Posterior vena cava (tissue), 2 donors: ENCODE results near the gene CRHR2. TPM values are rescaled to one million over a fixed set of nuclear protein-coding genes. Genes with fewer than 3 reads are reported as not detected.
"Not testable (repeated sequence)": the region's sequence is repeated elsewhere in the genome, so short reads cannot be mapped to it uniquely, and the experiment has no call there.

ENCODE experiments used
- DNase-seq: peaks from one replicate; pipeline ENCODE4 v3.0.0-alpha.2; 2020; ENCODE audit warnings: low spot score
- intact Hi-C, 2 donors: fragments of 100-400 bp; cut with DNase I; formaldehyde crosslinking; loops; one replicate each; pipeline versions ENCODE4 v1.14.1 to v1.14.2; 2022 to 2023
- long read RNA-seq, 2 donors: library from polyadenylated mRNA; unstranded; transcript quantifications; one replicate each; pipeline ENCODE4 v2.0.0, GENCODE V29; 2020 to 2021
- total RNA-seq, 2 donors: library from RNA; stranded (reverse); fragmentation: NEBNext Ultra II Directional; extraction: Animal tissue kit (Norgen Biotek cat#: 25700); gene quantifications; one replicate each; pipeline ENCODE4 v1.2.1, GENCODE V29; 2021
- donor health status: DM: yes; HTN: yes; CAD: no.
- donor health status: DM: yes; HTN: yes; CAD: no.

The CRHR2 gene
- total RNA-seq: under 1 TPM; 0.10 to 0.60 TPM
- long read RNA-seq, donor 1: 0 reads
- long read RNA-seq, donor 2, partial matches to known transcripts: 1 of 1 reads
- long read RNA-seq, donor 2, other reads (novel, unspliced or antisense): 0 of 1 reads

- intact Hi-C loops: no loop called here
- no peak for DNase-seq
These were observed at the start of gene CRHR2 for GRCh38 chr7:30682212-30683083. TSS of gene CRHR2 (minus strand) at chr7:30682456. CDS start at chr7:30682280, 176 bp downstream.

- intact Hi-C loops: no loop called here
- DNase-seq: no peak
These were observed 49.3 kb upstream of the CRHR2 start for GRCh38 chr7:30731581-30731980.

GRCh38 chr7:30730996-30731395 is 48.7 kb upstream of the CRHR2 start:
- intact Hi-C loops: no loop called here
- no peak for DNase-seq

- intact Hi-C loops: no loop called here
- DNase-seq: no peak
These were observed 47.8 kb upstream of the CRHR2 start for GRCh38 chr7:30730097-30730496.

GRCh38 chr7:30729642-30730041 is 47.4 kb upstream of the CRHR2 start:
- intact Hi-C loops: no loop called here
- no peak for DNase-seq

GRCh38 chr7:30728591-30729100 is 46.4 kb upstream of the CRHR2 start:
- intact Hi-C loops: no loop called here
- DNase-seq: no peak

GRCh38 chr7:30727061-30727945 is 45.0 kb upstream of the CRHR2 start:
- no peak for DNase-seq
- intact Hi-C loops: no loop called here

GRCh38 chr7:30726296-30727006 is 44.2 kb upstream of the CRHR2 start:
- intact Hi-C loops: no loop called here
- no peak for DNase-seq

GRCh38 chr7:30723776-30724175 is 41.5 kb upstream of the CRHR2 start:
- DNase-seq: no peak
- intact Hi-C loops: no loop called here

- intact Hi-C loops: no loop called here
- DNase-seq: no peak
These were observed 40.4 kb upstream of the CRHR2 start for GRCh38 chr7:30722671-30723070.

- intact Hi-C loops: no loop called here
- DNase-seq: no peak
These were observed 39.9 kb upstream of the CRHR2 start for GRCh38 chr7:30722187-30722586.

- intact Hi-C loops: no loop called here
These were observed 39.0 kb upstream of the CRHR2 start for GRCh38 chr7:30721211-30721610.

GRCh38 chr7:30719434-30719833 is 37.2 kb upstream of the CRHR2 start:
- intact Hi-C loops, DNase-seq: not testable (repeated sequence)

More at GRCh38 chr7:30721211-30721610, 39.0 kb upstream of the CRHR2 start:
- DNase-seq: no peak

- intact Hi-C loops: no loop called here
- DNase-seq: no peak
These were observed 34.9 kb upstream of the CRHR2 start for GRCh38 chr7:30717181-30717580.

GRCh38 chr7:30714129-30714528 is 31.9 kb upstream of the CRHR2 start:
- no peak for DNase-seq
- intact Hi-C loops: no loop called here

GRCh38 chr7:30713392-30713791 is 31.1 kb upstream of the CRHR2 start:
- no peak for DNase-seq
- intact Hi-C loops: no loop called here

GRCh38 chr7:30710669-30711068 is 28.4 kb upstream of the CRHR2 start:
- DNase-seq: no peak

GRCh38 chr7:30709549-30709948 is 27.3 kb upstream of the CRHR2 start:
- DNase-seq: no peak
- intact Hi-C loops: no loop called here

More at GRCh38 chr7:30710669-30711068, 28.4 kb upstream of the CRHR2 start:
- intact Hi-C loops: no loop called here

- no peak for DNase-seq
These were observed 26.7 kb upstream of the CRHR2 start for GRCh38 chr7:30708983-30709382.

More at GRCh38 chr7:30708983-30709382, 26.7 kb upstream of the CRHR2 start:
- intact Hi-C loops: no loop called here
